ENCODE results near the gene DNAL4.

DNAL4 gene

GRCh38 chr22:38793721-38794466 is at the start of gene DNAL4:
Gene DNAL4 (minus strand): TSS chr22:38794143. CDS start chr22:38782731, 11,412 bp downstream.
- peaks cover 0 to 1% of the 10 kb centered on the region in 2 donors for H3K9me3 ChIP-seq (ENCODE audit: control insufficient read depth in 2 of 2, low read length in 2 of 2)
- H3K27ac ChIP-seq (ENCODE audit: low read depth in 2 of 2, low read length in 2 of 2), result peak within 1 kb of the TSS; percentile 67 to 68
- peaks cover 8 to 12% of the 10 kb centered on the region in 2 donors for H3K27me3 ChIP-seq (ENCODE audit: control insufficient read depth in 2 of 2, insufficient read depth in 2 of 2, low read length in 2 of 2)

GRCh38 chr22:38843201-38843656 is 49.3 kb upstream of the DNAL4 start:
- Histone ChIP-seq H3K4me1 (ENCODE audit: control insufficient read depth in 2 of 2, insufficient read depth in 2 of 2, low read length in 2 of 2) (peaks cover 3 to 5% of the 10 kb centered on the region in 2 donors), H3K9ac (ENCODE audit: low read depth in 1 of 2, low read length in 2 of 2) (peak overlapping the region in 1 of 2 donors; percentile 38), H3K27me3 (ENCODE audit: control insufficient read depth in 2 of 2, insufficient read depth in 2 of 2, low read length in 2 of 2) (peaks cover 31 to 46% of the 10 kb centered on the region in 2 donors)

More at GRCh38 chr22:38793721-38794466, at the start of gene DNAL4:
- Histone ChIP-seq H3K9ac (ENCODE audit: low read depth in 1 of 2, low read length in 2 of 2) (peak within 1 kb of the TSS; percentile 56 to 58), H3K36me3 (ENCODE audit: control insufficient read depth in 2 of 2, insufficient read depth in 2 of 2, low read length in 2 of 2) (peaks cover 7% of the 10 kb centered on the region in 2 donors), H3K4me3 (ENCODE audit: low read length in 2 of 2) (peak within 1 kb of the TSS; percentile 78 to 79), H3K4me1 (ENCODE audit: control insufficient read depth in 2 of 2, insufficient read depth in 2 of 2, low read length in 2 of 2) (peaks cover 8 to 10% of the 10 kb centered on the region in 2 donors)

GRCh38 chr22:38842512-38843200 is 48.7 kb upstream of the DNAL4 start:
- Histone ChIP-seq H3K27ac (ENCODE audit: low read depth in 2 of 2, low read length in 2 of 2) (no peak overlapping the region), H3K9ac (ENCODE audit: low read depth in 1 of 2, low read length in 2 of 2) (no peak overlapping the region)

More at GRCh38 chr22:38843201-38843656, 49.3 kb upstream of the DNAL4 start:
- Histone ChIP-seq H3K27ac (ENCODE audit: low read depth in 2 of 2, low read length in 2 of 2) (no peak overlapping the region), H3K4me3 (ENCODE audit: low read length in 2 of 2) (peak overlapping the region; percentile 16 to 50), H3K36me3 (ENCODE audit: control insufficient read depth in 2 of 2, insufficient read depth in 2 of 2, low read length in 2 of 2) (no peaks in the 10 kb centered on the region), H3K9me3 (ENCODE audit: control insufficient read depth in 2 of 2, low read length in 2 of 2) (no peaks in the 10 kb centered on the region)

GRCh38 chr22:38841635-38842034 is 47.7 kb upstream of the DNAL4 start:
- no peak overlapping the region for H3K9ac ChIP-seq (ENCODE audit: low read depth in 1 of 2, low read length in 2 of 2)
- no peak overlapping the region for H3K27ac ChIP-seq (ENCODE audit: low read depth in 2 of 2, low read length in 2 of 2)
- no peaks in the 10 kb centered on the region for H3K9me3 ChIP-seq (ENCODE audit: control insufficient read depth in 2 of 2, low read length in 2 of 2)
- H3K4me3 ChIP-seq (ENCODE audit: low read length in 2 of 2), result no peak overlapping the region
- H3K4me1 ChIP-seq (ENCODE audit: control insufficient read depth in 2 of 2, insufficient read depth in 2 of 2, low read length in 2 of 2), result peaks cover 3 to 5% of the 10 kb centered on the region in 2 donors
- peaks cover 31 to 44% of the 10 kb centered on the region in 2 donors for H3K27me3 ChIP-seq (ENCODE audit: control insufficient read depth in 2 of 2, insufficient read depth in 2 of 2, low read length in 2 of 2)
- H3K36me3 ChIP-seq (ENCODE audit: control insufficient read depth in 2 of 2, insufficient read depth in 2 of 2, low read length in 2 of 2), result no peaks in the 10 kb centered on the region

More at GRCh38 chr22:38842512-38843200, 48.7 kb upstream of the DNAL4 start:
- Histone ChIP-seq H3K36me3 (ENCODE audit: control insufficient read depth in 2 of 2, insufficient read depth in 2 of 2, low read length in 2 of 2) (no peaks in the 10 kb centered on the region), H3K4me1 (ENCODE audit: control insufficient read depth in 2 of 2, insufficient read depth in 2 of 2, low read length in 2 of 2) (peaks cover 3 to 5% of the 10 kb centered on the region in 2 donors), H3K27me3 (ENCODE audit: control insufficient read depth in 2 of 2, insufficient read depth in 2 of 2, low read length in 2 of 2) (peaks cover 31 to 46% of the 10 kb centered on the region in 2 donors), H3K4me3 (ENCODE audit: low read length in 2 of 2) (peak overlapping the region in 1 of 2 donors; percentile 16), H3K9me3 (ENCODE audit: control insufficient read depth in 2 of 2, low read length in 2 of 2) (no peaks in the 10 kb centered on the region)

- peaks cover 3 to 5% of the 10 kb centered on the region in 2 donors for H3K4me1 ChIP-seq (ENCODE audit: control insufficient read depth in 2 of 2, insufficient read depth in 2 of 2, low read length in 2 of 2)
- no peaks in the 10 kb centered on the region for H3K9me3 ChIP-seq (ENCODE audit: control insufficient read depth in 2 of 2, low read length in 2 of 2)
- no peaks in the 10 kb centered on the region for H3K36me3 ChIP-seq (ENCODE audit: control insufficient read depth in 2 of 2, insufficient read depth in 2 of 2, low read length in 2 of 2)
- H3K9ac ChIP-seq (ENCODE audit: low read depth in 1 of 2, low read length in 2 of 2), result no peak overlapping the region
- no peak overlapping the region for H3K4me3 ChIP-seq (ENCODE audit: low read length in 2 of 2)
- no peak overlapping the region for H3K27ac ChIP-seq (ENCODE audit: low read depth in 2 of 2, low read length in 2 of 2)
- H3K27me3 ChIP-seq (ENCODE audit: control insufficient read depth in 2 of 2, insufficient read depth in 2 of 2, low read length in 2 of 2), result peaks cover 31 to 41% of the 10 kb centered on the region in 2 donors
Observed at GRCh38 chr22:38841211-38841610, 47.3 kb upstream of the DNAL4 start.

- Histone ChIP-seq H3K9me3 (ENCODE audit: control insufficient read depth in 2 of 2, low read length in 2 of 2) (no peaks in the 10 kb centered on the region), H3K9ac (ENCODE audit: low read depth in 1 of 2, low read length in 2 of 2) (no peak overlapping the region), H3K27me3 (ENCODE audit: control insufficient read depth in 2 of 2, insufficient read depth in 2 of 2, low read length in 2 of 2) (peaks cover 26 to 32% of the 10 kb centered on the region in 2 donors), H3K27ac (ENCODE audit: low read depth in 2 of 2, low read length in 2 of 2) (no peak overlapping the region), H3K36me3 (ENCODE audit: control insufficient read depth in 2 of 2, insufficient read depth in 2 of 2, low read length in 2 of 2) (no peaks in the 10 kb centered on the region), H3K4me1 (ENCODE audit: control insufficient read depth in 2 of 2, insufficient read depth in 2 of 2, low read length in 2 of 2) (peaks cover 3 to 5% of the 10 kb centered on the region in 2 donors), H3K4me3 (ENCODE audit: low read length in 2 of 2) (no peak overlapping the region)
Observed at GRCh38 chr22:38840129-38840528, 46.2 kb upstream of the DNAL4 start.

- no peak overlapping the region for H3K4me3 ChIP-seq (ENCODE audit: low read length in 2 of 2)
- no peak overlapping the region for H3K9ac ChIP-seq (ENCODE audit: low read depth in 1 of 2, low read length in 2 of 2)
- H3K27me3 ChIP-seq (ENCODE audit: control insufficient read depth in 2 of 2, insufficient read depth in 2 of 2, low read length in 2 of 2), result peaks cover 22 to 30% of the 10 kb centered on the region in 2 donors
- H3K27ac ChIP-seq (ENCODE audit: low read depth in 2 of 2, low read length in 2 of 2), result no peak overlapping the region
- H3K36me3 ChIP-seq (ENCODE audit: control insufficient read depth in 2 of 2, insufficient read depth in 2 of 2, low read length in 2 of 2), result no peaks in the 10 kb centered on the region
- H3K4me1 ChIP-seq (ENCODE audit: control insufficient read depth in 2 of 2, insufficient read depth in 2 of 2, low read length in 2 of 2), result peaks cover 3 to 5% of the 10 kb centered on the region in 2 donors
- H3K9me3 ChIP-seq (ENCODE audit: control insufficient read depth in 2 of 2, low read length in 2 of 2), result no peaks in the 10 kb centered on the region
Observed at GRCh38 chr22:38839686-38840085, 45.7 kb upstream of the DNAL4 start.

GRCh38 chr22:38837414-38837928 is 43.5 kb upstream of the DNAL4 start:
- H3K4me1 ChIP-seq (ENCODE audit: control insufficient read depth in 2 of 2, insufficient read depth in 2 of 2, low read length in 2 of 2), result no peaks in the 10 kb centered on the region
- H3K27ac ChIP-seq (ENCODE audit: low read depth in 2 of 2, low read length in 2 of 2), result no peak overlapping the region
- H3K27me3 ChIP-seq (ENCODE audit: control insufficient read depth in 2 of 2, insufficient read depth in 2 of 2, low read length in 2 of 2), result peaks cover 17 to 21% of the 10 kb centered on the region in 2 donors
- H3K4me3 ChIP-seq (ENCODE audit: low read length in 2 of 2), result no peak overlapping the region
- no peaks in the 10 kb centered on the region for H3K36me3 ChIP-seq (ENCODE audit: control insufficient read depth in 2 of 2, insufficient read depth in 2 of 2, low read length in 2 of 2)
- no peaks in the 10 kb centered on the region for H3K9me3 ChIP-seq (ENCODE audit: control insufficient read depth in 2 of 2, low read length in 2 of 2)
- no peak overlapping the region for H3K9ac ChIP-seq (ENCODE audit: low read depth in 1 of 2, low read length in 2 of 2)

GRCh38 chr22:38835888-38836301 is 42.0 kb upstream of the DNAL4 start:
- H3K4me3 ChIP-seq (ENCODE audit: low read length in 2 of 2), result no peak overlapping the region
- H3K27ac ChIP-seq (ENCODE audit: low read depth in 2 of 2, low read length in 2 of 2), result no peak overlapping the region
- H3K4me1 ChIP-seq (ENCODE audit: control insufficient read depth in 2 of 2, insufficient read depth in 2 of 2, low read length in 2 of 2), result no peaks in the 10 kb centered on the region
- peaks cover 7 to 10% of the 10 kb centered on the region in 2 donors for H3K27me3 ChIP-seq (ENCODE audit: control insufficient read depth in 2 of 2, insufficient read depth in 2 of 2, low read length in 2 of 2)
- H3K9me3 ChIP-seq (ENCODE audit: control insufficient read depth in 2 of 2, low read length in 2 of 2), result no peaks in the 10 kb centered on the region
- H3K9ac ChIP-seq (ENCODE audit: low read depth in 1 of 2, low read length in 2 of 2), result no peak overlapping the region
- H3K36me3 ChIP-seq (ENCODE audit: control insufficient read depth in 2 of 2, insufficient read depth in 2 of 2, low read length in 2 of 2), result no peaks in the 10 kb centered on the region

- no peaks in the 10 kb centered on the region for H3K9me3 ChIP-seq (ENCODE audit: control insufficient read depth in 2 of 2, low read length in 2 of 2)
- H3K36me3 ChIP-seq (ENCODE audit: control insufficient read depth in 2 of 2, insufficient read depth in 2 of 2, low read length in 2 of 2), result no peaks in the 10 kb centered on the region
- no peaks in the 10 kb centered on the region for H3K4me1 ChIP-seq (ENCODE audit: control insufficient read depth in 2 of 2, insufficient read depth in 2 of 2, low read length in 2 of 2)
- peaks cover 5 to 7% of the 10 kb centered on the region in 2 donors for H3K27me3 ChIP-seq (ENCODE audit: control insufficient read depth in 2 of 2, insufficient read depth in 2 of 2, low read length in 2 of 2)
- no peak overlapping the region for H3K4me3 ChIP-seq (ENCODE audit: low read length in 2 of 2)
- H3K9ac ChIP-seq (ENCODE audit: low read depth in 1 of 2, low read length in 2 of 2), result no peak overlapping the region
- no peak overlapping the region for H3K27ac ChIP-seq (ENCODE audit: low read depth in 2 of 2, low read length in 2 of 2)
Observed at GRCh38 chr22:38834991-38835390, 41.0 kb upstream of the DNAL4 start.
